K562 (cell line): ENCODE results near the gene ZNRF3. TPM values are rescaled to one million over a fixed set of nuclear protein-coding genes. Genes with fewer than 3 reads are reported as not detected.

Experiments used
- ATAC-seq: fragments of 200-7000 bp; cut with Tn5 transposase; 3 replicates; pipeline ENCODE4 v1.9.1; 2020; ENCODE audit warnings: moderate library complexity
- BruUV-seq: library from RNA; stranded (reverse); fragments of 400-500 nt; replicated peaks from 2 replicates; lab custom pipeline; 2021; lab: Mats Ljungman, UMichigan
- CTCF ChIA-PET: fragments of 300-600 bp; formaldehyde crosslinking; extraction: SDS; loops from one replicate; lab custom pipeline; 2021; ENCODE audit warnings: low intra/inter-chr PET ratio; lab: Yijun Ruan, JAX
- POLR2A ChIA-PET: fragments of 300-600, 350-650 bp; sonication (Branson Sonifier 250); formaldehyde crosslinking; extraction: SDS; loops from one replicate; lab custom pipeline; 2021; ENCODE audit warnings: antibody characterized with exemption, inconsistent platforms; lab: Yijun Ruan, JAX
- DNase-seq, 4 experiments: peaks; one replicate each; pipeline versions ENCODE4 v3.0.0 to v3.0.0-alpha.2; 2011 to 2018; ENCODE audit warnings: low spot score in 3 of 4, mixed read lengths in 3 of 4; ENCODE audit errors: extremely low read depth in 1 of 4
- FAIRE-seq: peaks from 2 replicates; lab custom pipeline; 2011; peaks lifted over from hg19 to GRCh38; lab: Jason Lieb, UNC
- H2AFZ ChIP-seq: 2 replicates; pipeline ENCODE4 v1.6.0; 2011; ENCODE audit warnings: low read depth, low read length, control low read depth, inconsistent platforms
- H3K27ac ChIP-seq: fragments of 200-600 bp; 3 replicates; pipeline ENCODE4 v1.8.0; 2011; ENCODE audit warnings: low read depth, mild to moderate bottlenecking, control low read depth, inconsistent platforms, low read length, moderate library complexity, mixed read lengths; ENCODE audit errors: extremely low read depth
- H3K27me3 ChIP-seq, 2 experiments: fragments of 300-600 bp in 1 of 2; 2 replicates in 1 of 2; 3 replicates in 1 of 2; pipeline versions ENCODE4 v1.6.0 to v1.8.0; 2011; ENCODE audit warnings: inconsistent platforms in 2 of 2, low read length in 2 of 2, mild to moderate bottlenecking in 1 of 2, mixed read lengths in 1 of 2, moderate library complexity in 1 of 2; ENCODE audit not compliant: control insufficient read depth in 2 of 2, insufficient read depth in 2 of 2
- H3K36me3 ChIP-seq: fragments of 300-600 bp; 3 replicates; pipeline ENCODE4 v1.8.0; 2011; ENCODE audit warnings: mild to moderate bottlenecking, low read length, inconsistent platforms; ENCODE audit not compliant: control insufficient read depth, insufficient read depth
- H3K4me1 ChIP-seq, 2 experiments: fragments of 200-600 bp in 1 of 2; replicated peaks in 1 of 2; 2 replicates in 1 of 2; 3 replicates in 1 of 2; pipeline versions ENCODE4 v1.5.1 to v1.8.0; 2011; ENCODE audit warnings: inconsistent platforms in 2 of 2, low read length in 2 of 2, mild to moderate bottlenecking in 1 of 2, mixed read lengths in 1 of 2, moderate library complexity in 1 of 2; ENCODE audit not compliant: control insufficient read depth in 2 of 2, insufficient read depth in 2 of 2
- H3K4me2 ChIP-seq: 2 replicates; pipeline ENCODE4 v1.6.1; 2011; ENCODE audit warnings: low read length, control low read depth, inconsistent platforms, mixed read lengths; ENCODE audit not compliant: insufficient read depth
- H3K4me3 ChIP-seq: fragments of 200-600 bp; sonication (generic), shearing (Covaris generic); 2 replicates; pipeline ENCODE4 v1.5.1; 2016; ENCODE audit warnings: control low read depth, inconsistent platforms
- H3K79me2 ChIP-seq: fragments of 200-600 bp; 3 replicates; pipeline ENCODE4 v1.8.0; 2011; ENCODE audit warnings: low read length, inconsistent platforms; ENCODE audit not compliant: control insufficient read depth, insufficient read depth
- H3K9ac ChIP-seq, 2 experiments: 2 replicates each; pipeline versions ENCODE4 v1.6.0 to v1.6.1; 2011; ENCODE audit warnings: low read depth in 2 of 2, low read length in 2 of 2, control low read depth in 1 of 2, inconsistent platforms in 1 of 2, mild to moderate bottlenecking in 1 of 2, mixed read lengths in 1 of 2; ENCODE audit not compliant: insufficient read depth in 1 of 2
- H3K9me1 ChIP-seq: one replicate; pipeline ENCODE4 v1.6.0; 2011; ENCODE audit warnings: inconsistent platforms, mild to moderate bottlenecking, low read length, moderate library complexity; ENCODE audit not compliant: control insufficient read depth, insufficient read depth
- H3K9me3 ChIP-seq: replicated peaks from 2 replicates; pipeline ENCODE4 v1.5.1; 2011; ENCODE audit warnings: low read depth, low read length, inconsistent platforms; ENCODE audit not compliant: control insufficient read depth, insufficient read depth
- H4K20me1 ChIP-seq: replicated peaks from 2 replicates; pipeline ENCODE4 v1.6.1; 2011; ENCODE audit warnings: low read length, inconsistent platforms, mixed read lengths; ENCODE audit not compliant: control insufficient read depth, insufficient read depth
- BCOR ChIP-seq: fragments of 450-650 bp; IDR thresholded peaks from 2 replicates; pipeline ENCODE4 v1.6.1; 2016
- RBM25 ChIP-seq: fragments of 200-400 bp; formaldehyde crosslinking; IDR thresholded peaks from 2 replicates; pipeline ENCODE4 v1.6.1; 2018; ENCODE audit warnings: low read length, low read depth, moderate library complexity; ENCODE audit not compliant: severe bottlenecking
- SIN3A ChIP-seq, 2 experiments: fragments of 150-350 bp in 1 of 2; IDR thresholded peaks; 2 replicates each; pipeline ENCODE4 v1.6.1; 2011 to 2016; ENCODE audit warnings: borderline replicate concordance in 2 of 2, low read depth in 2 of 2, low read length in 2 of 2, mild to moderate bottlenecking in 2 of 2, moderate library complexity in 2 of 2; ENCODE audit not compliant: control insufficient read depth in 1 of 2
- TFAM ChIP-seq: fragments of 250-450 bp; sonication (Bioruptor Pico); conservative IDR thresholded peaks from 2 replicates; pipeline ENCODE4 v1.5.0; 2021; ENCODE audit warnings: mild to moderate bottlenecking, moderate library complexity
- WGBS: fragments of 100-300 bp; shearing (Covaris generic); methylation state at CpG from one replicate; pipeline ENCODE4 v1.1.6; 2016; ENCODE audit warnings: low coverage, mixed read lengths; ENCODE audit not compliant: insufficient coverage; ENCODE audit errors: missing lambda C conversion rate; 5-methylcytosine and 5-hydroxymethylcytosine counted together
- in situ Hi-C: fragments of 300-500 bp; cut with MboI; formaldehyde crosslinking; loops from 4 replicates; pipeline ENCODE4 v1.15.0; 2018; ENCODE audit warnings: inconsistent platforms, mixed read lengths
- intact Hi-C: fragments of 100-400 bp; cut with micrococcal nuclease; formaldehyde crosslinking; loops from 2 replicates; pipeline ENCODE4 v1.14.2; 2022
- polyA plus RNA-seq, 8 experiments: library from polyadenylated mRNA; depleted of rRNA in 4 of 8; stranded (reverse) in 5 of 8; unstranded in 3 of 8; fragments of >200 nt; fragmentation: Nextera tagmentation in 2 of 8; fragmentation: Illumina TruSeq in 1 of 8; extraction: Ambion mirVana in 2 of 8; extraction: Trizol in 1 of 8; gene quantifications; 2 replicates each; pipeline versions ENCODE4 v1.2.1 to v1.2.3, GENCODE V29; 2011 to 2014; ENCODE audit warnings: inconsistent platforms in 1 of 8, missing spikeins in 1 of 8
- total RNA-seq, 7 experiments: library from RNA; depleted of rRNA in 6 of 7; stranded (reverse); fragments of >200 nt in 6 of 7; fragmentation: Illumina TruSeq in 2 of 7; extraction: Trizol in 2 of 7; gene quantifications; 2 replicates each; pipeline versions ENCODE4 v1.2.1 to v1.2.3, GENCODE V29; 2011 to 2021; ENCODE audit warnings: low replicate concordance in 1 of 7

Gene ZNRF3
- total and polyA plus RNA-seq, 9 of the 15 experiments (the other 6 are each of a cell fraction or from before 2014, with no cell fraction given): 0.41 to 5.9 (median 1.7) TPM

- in situ Hi-C loops (no loop called here), intact Hi-C loops (no loop called here)
- no peak for TF ChIP-seq SIN3A (IDR thresholded peaks at IDR 0.05; ENCODE audit: borderline replicate concordance in 2 of 2, control insufficient read depth in 1 of 2, low read depth in 2 of 2, low read length in 2 of 2)
- 0 out of 2 replicates have a peak, but pooled peaks have one; percentile 45 for TF ChIP-seq BCOR
- peak; percentile 66 for TF ChIP-seq RBM25
- TF ChIP-seq TFAM (CRISPR knock-in tag): no peak
- POLR2A ChIA-PET: interaction anchor here (0.7 kb wide), 1 partner anchor 173 kb away, joined by 5 read pairs; no protein-coding TSS in a partner anchor
- FAIRE-seq (no peak), ATAC-seq (no peak), DNase-seq (no peak)
- Histone ChIP-seq H3K27me3 (no peaks in the 10 kb centered on the region), H3K9me1 (peaks cover 6% of the 10 kb centered on the region), H3K4me2 (no peak overlapping the region), H3K9ac (no peak overlapping the region), H2AFZ (no peak overlapping the region), H3K36me3 (no peaks in the 10 kb centered on the region), H3K9me3 (no peaks in the 10 kb centered on the region), H3K4me3 (no peak overlapping the region), H4K20me1 (peaks cover 9% of the 10 kb centered on the region; the same call in 1 of the 2 replicates), H3K27ac (no peak overlapping the region), H3K4me1 (peaks cover 0 to 11% of the 10 kb centered on the region in 2 experiments; a peak in 2 of 5 replicates), H3K79me2 (peaks cover 12% of the 10 kb centered on the region; the same call in 2 of the 3 replicates)
- WGBS: 13% methylated on average over 4 of the region's 4 CpGs
- CTCF ChIA-PET: no interaction called here
- no TSS peak for BruUV-seq
Measured at GRCh38 chr22:28930357-28931007, 47.1 kb downstream of the ZNRF3 start.
